Activated naive CD8-positive, alpha-beta T cell treated with anti-CD3 and anti-CD28 coated beads, Interleukin-2, amount 50 U/mL, for 24 hours (primary cell): ENCODE data around the gene SWI5.
A peak's percentile ranks its signal among the peaks of the same experiment; 100 is the strongest.
"Not testable (repeated sequence)": the region's sequence is repeated elsewhere in the genome, so short reads cannot be mapped to it uniquely, and the experiment has no call there.

Experiments used
- ATAC-seq: fragments of 150-1000 bp; cut with Tn5 transposase; one replicate; pipeline ENCODE4 v1.10.0; 2021
- DNase-seq: peaks from one replicate; pipeline ENCODE4 v3.0.0; 2021
- H3K27ac Mint-ChIP-seq: one replicate; pipeline ENCODE4 v1.8.0; 2021; ENCODE audit warnings: mild to moderate bottlenecking, mixed read lengths
- H3K27me3 Mint-ChIP-seq: one replicate; pipeline ENCODE4 v1.8.0; 2021; ENCODE audit warnings: mixed read lengths
- H3K36me3 Mint-ChIP-seq: one replicate; pipeline ENCODE4 v1.8.0; 2021; ENCODE audit warnings: low read depth, mixed read lengths
- H3K4me1 Mint-ChIP-seq: one replicate; pipeline ENCODE4 v1.8.0; 2021; ENCODE audit warnings: mixed read lengths
- H3K4me3 Mint-ChIP-seq: one replicate; pipeline ENCODE4 v1.8.0; 2021; ENCODE audit warnings: mild to moderate bottlenecking, moderate library complexity, mixed read lengths
- H3K9me3 Mint-ChIP-seq: one replicate; pipeline ENCODE4 v1.8.0; 2021; ENCODE audit warnings: mixed read lengths

The SWI5 gene

GRCh38 chr9:128257907-128258306, 18.2 kb upstream of the SWI5 start:
- no peak overlapping the region for H3K27ac Mint-ChIP-seq
- no peaks in the 10 kb centered on the region for H3K27me3 Mint-ChIP-seq
- peaks cover 19% of the 10 kb centered on the region for H3K36me3 Mint-ChIP-seq
- H3K4me1 Mint-ChIP-seq: no peaks in the 10 kb centered on the region
- no peaks in the 10 kb centered on the region for H3K9me3 Mint-ChIP-seq
- DNase-seq (no peak), ATAC-seq (no peak)
- H3K4me3 Mint-ChIP-seq: no peak overlapping the region

GRCh38 chr9:128258326-128258725, 17.8 kb upstream of the SWI5 start:
- Mint-ChIP-seq H3K9me3 (no peaks in the 10 kb centered on the region), H3K27ac (no peak overlapping the region), H3K4me1 (no peaks in the 10 kb centered on the region), H3K27me3 (no peaks in the 10 kb centered on the region), H3K4me3 (no peak overlapping the region), H3K36me3 (peaks cover 22% of the 10 kb centered on the region)
- ATAC-seq (no peak), DNase-seq (no peak)

GRCh38 chr9:128259156-128259555, 16.9 kb upstream of the SWI5 start:
- Mint-ChIP-seq H3K27me3 (no peaks in the 10 kb centered on the region), H3K4me1 (no peaks in the 10 kb centered on the region), H3K36me3 (peaks cover 22% of the 10 kb centered on the region), H3K9me3 (no peaks in the 10 kb centered on the region), H3K4me3 (no peak overlapping the region), H3K27ac (no peak overlapping the region)
- DNase-seq: no peak
- no peak for ATAC-seq

- H3K27ac Mint-ChIP-seq: no peak overlapping the region
Observed at GRCh38 chr9:128260340-128260739, 15.7 kb upstream of the SWI5 start.

GRCh38 chr9:128262687-128263086, 13.4 kb upstream of the SWI5 start:
- Mint-ChIP-seq H3K27ac (no peak overlapping the region), H3K27me3 (no peaks in the 10 kb centered on the region), H3K4me1 (no peaks in the 10 kb centered on the region), H3K36me3 (peaks cover 27% of the 10 kb centered on the region), H3K9me3 (no peaks in the 10 kb centered on the region), H3K4me3 (no peak overlapping the region)
- DNase-seq (no peak), ATAC-seq (no peak)

More at GRCh38 chr9:128260340-128260739, 15.7 kb upstream of the SWI5 start:
- no peak for ATAC-seq
- DNase-seq: no peak
- H3K27me3 Mint-ChIP-seq: no peaks in the 10 kb centered on the region
- H3K4me1 Mint-ChIP-seq: no peaks in the 10 kb centered on the region
- no peak overlapping the region for H3K4me3 Mint-ChIP-seq
- H3K36me3 Mint-ChIP-seq: peaks cover 29% of the 10 kb centered on the region
- H3K9me3 Mint-ChIP-seq: no peaks in the 10 kb centered on the region

GRCh38 chr9:128265348-128265847, 10.7 kb upstream of the SWI5 start:
- Mint-ChIP-seq H3K27me3 (no peaks in the 10 kb centered on the region), H3K4me3 (no peak overlapping the region), H3K4me1 (no peaks in the 10 kb centered on the region), H3K36me3 (peaks cover 27% of the 10 kb centered on the region), H3K9me3 (no peaks in the 10 kb centered on the region), H3K27ac (no peak overlapping the region)
- no peak for DNase-seq
- ATAC-seq: no peak

GRCh38 chr9:128266868-128267590, 9.0 kb upstream of the SWI5 start:
- no peaks in the 10 kb centered on the region for H3K4me1 Mint-ChIP-seq
- H3K27me3 Mint-ChIP-seq: no peaks in the 10 kb centered on the region
- no peak overlapping the region for H3K4me3 Mint-ChIP-seq
- peaks cover 17% of the 10 kb centered on the region for H3K36me3 Mint-ChIP-seq
- ATAC-seq (no peak), DNase-seq (no peak)
- H3K9me3 Mint-ChIP-seq: no peaks in the 10 kb centered on the region
- no peak overlapping the region for H3K27ac Mint-ChIP-seq

GRCh38 chr9:128271112-128271511, 5.0 kb upstream of the SWI5 start:
- H3K9me3 Mint-ChIP-seq: no peaks in the 10 kb centered on the region
- H3K27ac Mint-ChIP-seq: no peak overlapping the region
- peaks cover 2% of the 10 kb centered on the region for H3K27me3 Mint-ChIP-seq
- H3K4me3 Mint-ChIP-seq: no peak overlapping the region
- no peak for ATAC-seq
- peaks cover 5% of the 10 kb centered on the region for H3K36me3 Mint-ChIP-seq
- peaks cover 18% of the 10 kb centered on the region for H3K4me1 Mint-ChIP-seq
- DNase-seq: no peak

GRCh38 chr9:128271512-128271911, 4.6 kb upstream of the SWI5 start:
- Mint-ChIP-seq H3K4me1 (peaks cover 22% of the 10 kb centered on the region), H3K4me3 (no peak overlapping the region), H3K9me3 (no peaks in the 10 kb centered on the region), H3K36me3 (peaks cover 9% of the 10 kb centered on the region), H3K27me3 (peaks cover 5% of the 10 kb centered on the region), H3K27ac (no peak overlapping the region)
- DNase-seq: no peak
- ATAC-seq: no peak

GRCh38 chr9:128274245-128274644, 1.8 kb upstream of the SWI5 start:
- no peak for ATAC-seq
- Mint-ChIP-seq H3K4me1 (peaks cover 40% of the 10 kb centered on the region), H3K36me3 (peaks cover 9% of the 10 kb centered on the region), H3K4me3 (peak overlapping the region; percentile 97), H3K27ac (no peak overlapping the region), H3K9me3 (no peaks in the 10 kb centered on the region), H3K27me3 (peaks cover 5% of the 10 kb centered on the region)
- DNase-seq: no peak

GRCh38 chr9:128275198-128276007, 673 bp upstream of the SWI5 start, which contains the start of gene GOLGA2:
GOLGA2 (minus strand) TSS chr9:128276007; CDS start chr9:128275976, 31 bp downstream.
- peak; percentile 64 for ATAC-seq
- Mint-ChIP-seq H3K27ac (peak within 1 kb of the TSS; percentile 93), H3K4me3 (peak within 1 kb of the TSS; percentile 97), H3K27me3 (peaks cover 5% of the 10 kb centered on the region), H3K36me3 (peaks cover 9% of the 10 kb centered on the region), H3K4me1 (peaks cover 42% of the 10 kb centered on the region), H3K9me3 (no peaks in the 10 kb centered on the region)
- DNase-seq: peak; percentile 20

- H3K9me3 Mint-ChIP-seq: no peaks in the 10 kb centered on the region
- ATAC-seq (no peak), DNase-seq (peak; percentile 18)
- peaks cover 42% of the 10 kb centered on the region for H3K4me1 Mint-ChIP-seq
- peaks cover 9% of the 10 kb centered on the region for H3K36me3 Mint-ChIP-seq
- peak overlapping the region; percentile 97 for H3K4me3 Mint-ChIP-seq
- peak overlapping the region; percentile 93 for H3K27ac Mint-ChIP-seq
- H3K27me3 Mint-ChIP-seq: peaks cover 5% of the 10 kb centered on the region
Observed at GRCh38 chr9:128276574-128277270, 646 bp downstream of the SWI5 start.

- not testable (repeated sequence) for H3K27ac Mint-ChIP-seq, DNase-seq, H3K9me3 Mint-ChIP-seq, H3K36me3 Mint-ChIP-seq, ATAC-seq, H3K27me3 Mint-ChIP-seq, H3K4me3 Mint-ChIP-seq
- peaks cover 34% of the 10 kb centered on the region for H3K4me1 Mint-ChIP-seq
Observed at GRCh38 chr9:128279088-128280073, 3.3 kb downstream of the SWI5 start.
